Spinal cord (tissue), 10 donors: ENCODE data around the gene ATP6V1C2. TPM values are rescaled to one million over a fixed set of nuclear protein-coding genes. Genes with fewer than 3 reads are reported as not detected.

ENCODE experiments used
- DNase-seq, 6 donors: peaks; one replicate each; pipeline versions ENCODE4 v3.0.0 to v3.0.0-alpha.2; 2013 to 2015; ENCODE audit warnings: low spot score in 6 of 6, low read depth in 4 of 6
- H3K27ac ChIP-seq: one replicate; pipeline ENCODE4 v1.5.1; 2013; ENCODE audit warnings: low read depth, low read length, control low read depth
- H3K27me3 ChIP-seq: one replicate; pipeline ENCODE4 v1.6.1; 2013; ENCODE audit warnings: low read length; ENCODE audit not compliant: control insufficient read depth, insufficient read depth
- H3K36me3 ChIP-seq: one replicate; pipeline ENCODE4 v1.6.1; 2013; ENCODE audit warnings: low read length; ENCODE audit not compliant: control insufficient read depth, insufficient read depth
- H3K4me1 ChIP-seq: one replicate; pipeline ENCODE4 v1.6.1; 2013; ENCODE audit warnings: low read length; ENCODE audit not compliant: control insufficient read depth, insufficient read depth
- H3K4me3 ChIP-seq: one replicate; pipeline ENCODE4 v1.5.1; 2013; ENCODE audit warnings: low read depth, low read length, control low read depth
- H3K9me3 ChIP-seq: one replicate; pipeline ENCODE4 v1.6.1; 2013; ENCODE audit warnings: low read length; ENCODE audit not compliant: control insufficient read depth, insufficient read depth
- WGBS: methylation state at CpG from one replicate; pipeline ENCODE4 v1.1.5; 2013; ENCODE audit warnings: missing lambda C conversion rate; ENCODE audit not compliant: insufficient coverage; 5-methylcytosine and 5-hydroxymethylcytosine counted together
- polyA plus RNA-seq, 2 donors: library from polyadenylated mRNA; unstranded; fragments of 120-200 nt; gene quantifications; one replicate each; pipeline ENCODE4 v1.2.1, GENCODE V29; 2013; ENCODE audit not compliant: insufficient read length in 2 of 2
- total RNA-seq, 2 donors: library from RNA; depleted of rRNA in 1 of 2; stranded (reverse); fragments of 120-200 nt in 1 of 2; fragments of >200 nt in 1 of 2; gene quantifications; one replicate each; pipeline versions ENCODE4 v1.2.3 to v1.2.4, GENCODE V29; 2013 to 2014
- donor health status: healthy.

Gene ATP6V1C2
- total and polyA plus RNA-seq, 4 donors: 0.77 to 3.5 (median 1.7) TPM

DNA sequence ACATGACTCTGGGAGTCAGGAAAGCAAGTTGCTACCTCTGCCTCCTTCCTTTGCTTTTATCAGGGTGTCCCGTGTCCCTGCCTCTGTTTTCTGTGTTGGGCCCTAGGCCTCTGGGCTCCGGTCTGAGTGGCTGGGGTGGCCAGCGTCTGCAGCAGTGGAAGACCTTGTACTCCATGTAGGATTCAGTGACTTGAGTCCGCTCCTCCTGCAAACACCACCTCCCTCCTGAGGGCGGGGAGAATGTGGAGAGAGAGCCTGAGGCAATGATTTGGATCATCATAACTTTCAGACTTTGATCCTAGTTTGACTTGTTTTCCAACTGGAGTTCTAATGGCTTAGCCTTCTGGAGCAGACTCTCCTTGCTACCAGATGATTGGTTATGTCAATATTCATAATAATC is 30.8 kb downstream of the ATP6V1C2 start:
- Histone ChIP-seq H3K9me3 (no peaks in the 10 kb centered on the region), H3K4me1 (no peaks in the 10 kb centered on the region), H3K36me3 (no peaks in the 10 kb centered on the region), H3K4me3 (no peak overlapping the region), H3K27me3 (no peaks in the 10 kb centered on the region), H3K27ac (no peak overlapping the region)
- DNase-seq: no peak
- 100% methylated on average over 1 of the region's 5 CpGs for WGBS

DNA sequence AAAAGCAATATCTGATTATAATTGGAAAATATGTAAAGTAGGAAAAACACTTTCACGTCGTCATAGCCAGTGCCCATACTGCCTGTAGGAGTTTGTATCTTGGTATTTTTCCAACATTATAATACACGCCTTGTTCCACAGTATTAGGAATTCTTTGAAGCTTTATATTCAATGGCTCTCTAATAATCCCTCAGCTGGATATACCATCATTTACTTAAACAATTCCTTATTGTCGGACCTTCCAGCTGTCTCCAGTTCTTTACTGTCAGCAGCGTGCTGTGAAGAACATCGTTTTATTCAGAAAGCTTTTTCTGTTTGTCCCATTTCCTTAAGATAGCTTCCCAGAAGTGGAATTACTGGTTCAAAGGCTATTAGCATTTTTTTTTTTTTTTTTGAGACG is 31.7 kb downstream of the ATP6V1C2 start:
- Histone ChIP-seq H3K36me3 (no peaks in the 10 kb centered on the region), H3K4me1 (no peaks in the 10 kb centered on the region), H3K27me3 (no peaks in the 10 kb centered on the region), H3K4me3 (no peak overlapping the region), H3K9me3 (no peaks in the 10 kb centered on the region), H3K27ac (peak overlapping the region; percentile 58)
- 40% methylated on average over 1 of the region's 7 CpGs for WGBS
- peak in 1 of 6 donors; percentile 30 for DNase-seq

- Histone ChIP-seq H3K4me3 (no peak overlapping the region), H3K9me3 (no peaks in the 10 kb centered on the region), H3K27ac (no peak overlapping the region), H3K36me3 (no peaks in the 10 kb centered on the region), H3K4me1 (no peaks in the 10 kb centered on the region), H3K27me3 (no peaks in the 10 kb centered on the region)
- WGBS: 91% methylated on average over 5 of the region's 8 CpGs
- DNase-seq: no peak
These were observed 32.4 kb downstream of the ATP6V1C2 start for GRCh38 chr2:10753876-10754275.

DNA sequence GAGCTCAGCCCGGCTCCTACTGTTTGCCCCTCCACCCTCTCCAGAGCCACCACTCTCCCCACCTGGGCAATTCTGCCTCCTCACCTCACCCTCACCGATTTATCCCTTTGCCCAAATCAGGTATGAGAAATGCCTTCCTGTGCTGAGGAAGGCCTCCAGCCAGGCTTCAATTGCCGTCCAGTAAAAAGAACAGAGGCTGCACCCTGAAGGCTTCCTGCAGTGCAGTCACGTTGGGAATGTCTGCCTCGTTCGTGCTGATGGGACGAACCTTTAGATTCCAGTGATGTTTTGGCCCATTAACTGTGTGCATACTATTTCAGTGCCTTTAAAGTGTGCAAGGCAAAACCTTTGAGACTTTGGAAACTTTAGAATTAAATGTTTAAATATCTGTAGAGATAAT is 34.2 kb downstream of the ATP6V1C2 start:
- H3K36me3 ChIP-seq: no peaks in the 10 kb centered on the region
- peaks cover 4% of the 10 kb centered on the region for H3K4me1 ChIP-seq
- 48% methylated on average over 7 of the region's 7 CpGs for WGBS
- no peaks in the 10 kb centered on the region for H3K27me3 ChIP-seq
- H3K27ac ChIP-seq: no peak overlapping the region
- no peaks in the 10 kb centered on the region for H3K9me3 ChIP-seq
- DNase-seq: no peak
- no peak overlapping the region for H3K4me3 ChIP-seq

DNA sequence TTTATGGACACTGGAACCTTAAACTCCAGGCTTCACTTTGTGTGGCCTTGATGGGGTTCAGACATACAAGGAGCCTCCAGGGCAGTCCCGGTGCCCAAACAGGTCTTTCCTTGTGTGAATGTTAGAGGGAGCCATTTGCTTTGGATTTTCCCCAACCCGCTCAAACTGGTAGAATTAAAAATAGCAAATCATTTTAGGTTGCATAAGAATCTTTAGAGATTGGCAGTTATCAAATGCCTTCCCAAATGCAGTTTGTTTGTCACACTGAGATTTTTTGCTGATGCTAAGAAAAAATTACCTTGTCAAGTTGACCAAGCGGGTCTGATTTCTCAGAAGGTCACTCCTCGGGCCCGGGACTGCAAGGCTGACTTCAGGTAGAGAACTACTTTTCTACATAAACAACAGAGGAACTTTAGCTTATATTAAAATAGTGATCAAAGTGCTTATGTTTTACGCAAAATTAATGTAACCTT is 36.4 kb downstream of the ATP6V1C2 start:
- no peaks in the 10 kb centered on the region for H3K36me3 ChIP-seq
- H3K27ac ChIP-seq: no peak overlapping the region
- no peak overlapping the region for H3K4me3 ChIP-seq
- H3K27me3 ChIP-seq: no peaks in the 10 kb centered on the region
- H3K4me1 ChIP-seq: peaks cover 8% of the 10 kb centered on the region
- no peak for DNase-seq
- no peaks in the 10 kb centered on the region for H3K9me3 ChIP-seq
- WGBS: 79% methylated on average over 2 of the region's 6 CpGs

- no peaks in the 10 kb centered on the region for H3K9me3 ChIP-seq
- H3K36me3 ChIP-seq: no peaks in the 10 kb centered on the region
- peaks cover 20% of the 10 kb centered on the region for H3K4me1 ChIP-seq
- DNase-seq: no peak
- WGBS: 69% methylated on average over 11 of the region's 11 CpGs
- no peak overlapping the region for H3K4me3 ChIP-seq
- H3K27ac ChIP-seq: no peak overlapping the region
- no peaks in the 10 kb centered on the region for H3K27me3 ChIP-seq
These were observed 37.8 kb downstream of the ATP6V1C2 start for GRCh38 chr2:10759151-10759714.

DNA sequence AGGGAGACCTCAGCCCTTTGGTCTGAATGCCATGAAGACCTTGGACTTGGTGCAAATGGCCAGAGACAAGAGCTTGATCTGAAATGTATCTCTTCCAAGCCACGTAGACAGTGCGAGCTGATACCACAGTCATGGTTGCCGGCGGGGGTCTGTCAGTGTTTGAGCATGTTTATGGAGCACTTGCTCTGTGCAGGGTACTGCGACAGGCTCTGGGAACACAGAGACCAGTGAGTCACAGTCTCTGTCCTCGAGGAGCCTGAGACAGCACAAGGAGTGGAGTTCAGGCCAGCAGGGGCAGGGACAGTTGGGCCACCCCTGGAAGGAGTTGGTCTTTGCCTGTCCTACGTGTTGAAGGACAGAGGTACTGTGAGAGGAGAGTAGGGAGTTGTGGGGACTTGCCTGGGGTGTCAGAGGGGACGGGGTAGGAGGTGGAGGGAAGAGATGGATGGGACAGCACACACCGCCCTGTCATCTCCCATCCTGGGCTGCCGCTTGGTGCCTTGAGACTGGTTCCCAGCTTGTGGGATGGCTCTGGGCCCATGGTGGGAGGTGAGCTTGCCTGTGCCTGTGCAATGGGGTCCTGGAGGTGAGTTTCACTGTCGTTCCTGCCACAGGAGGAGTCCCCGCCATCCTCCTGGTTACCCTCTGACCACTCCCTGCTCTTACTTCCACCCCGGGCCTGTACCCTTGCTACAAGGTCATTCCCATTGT is 39.5 kb downstream of the ATP6V1C2 start:
- WGBS: 89% methylated on average over 11 of the region's 13 CpGs
- DNase-seq: no peak
- Histone ChIP-seq H3K4me1 (peaks cover 21% of the 10 kb centered on the region), H3K27me3 (no peaks in the 10 kb centered on the region), H3K4me3 (no peak overlapping the region), H3K27ac (no peak overlapping the region), H3K9me3 (no peaks in the 10 kb centered on the region), H3K36me3 (no peaks in the 10 kb centered on the region)

GRCh38 chr2:10761591-10761990 is 40.2 kb downstream of the ATP6V1C2 start:
- H3K4me3 ChIP-seq: no peak overlapping the region
- H3K27ac ChIP-seq: no peak overlapping the region
- DNase-seq: no peak
- WGBS: 73% methylated on average over 5 of the region's 9 CpGs
- peaks cover 21% of the 10 kb centered on the region for H3K4me1 ChIP-seq
- H3K27me3 ChIP-seq: no peaks in the 10 kb centered on the region
- H3K9me3 ChIP-seq: no peaks in the 10 kb centered on the region
- no peaks in the 10 kb centered on the region for H3K36me3 ChIP-seq

- Histone ChIP-seq H3K27ac (no peak overlapping the region), H3K4me3 (no peak overlapping the region), H3K9me3 (no peaks in the 10 kb centered on the region), H3K27me3 (no peaks in the 10 kb centered on the region), H3K4me1 (peaks cover 21% of the 10 kb centered on the region), H3K36me3 (no peaks in the 10 kb centered on the region)
- 57% methylated on average over 23 of the region's 25 CpGs for WGBS
- no peak for DNase-seq
These were observed 41.4 kb downstream of the ATP6V1C2 start for GRCh38 chr2:10762651-10763460.
